NCI-H446 (cell line): ENCODE data around the gene BCAT1.
A peak's percentile ranks its signal among the peaks of the same experiment; 100 is the strongest.
"Not testable (repeated sequence)": the region's sequence is repeated elsewhere in the genome, so short reads cannot be mapped to it uniquely, and the experiment has no call there.

Experiments
- DNase-seq, 2 experiments: peaks; one replicate each; lab custom pipeline; 2025; lab: John Stamatoyannopoulos, UW

BCAT1 gene

DNA sequence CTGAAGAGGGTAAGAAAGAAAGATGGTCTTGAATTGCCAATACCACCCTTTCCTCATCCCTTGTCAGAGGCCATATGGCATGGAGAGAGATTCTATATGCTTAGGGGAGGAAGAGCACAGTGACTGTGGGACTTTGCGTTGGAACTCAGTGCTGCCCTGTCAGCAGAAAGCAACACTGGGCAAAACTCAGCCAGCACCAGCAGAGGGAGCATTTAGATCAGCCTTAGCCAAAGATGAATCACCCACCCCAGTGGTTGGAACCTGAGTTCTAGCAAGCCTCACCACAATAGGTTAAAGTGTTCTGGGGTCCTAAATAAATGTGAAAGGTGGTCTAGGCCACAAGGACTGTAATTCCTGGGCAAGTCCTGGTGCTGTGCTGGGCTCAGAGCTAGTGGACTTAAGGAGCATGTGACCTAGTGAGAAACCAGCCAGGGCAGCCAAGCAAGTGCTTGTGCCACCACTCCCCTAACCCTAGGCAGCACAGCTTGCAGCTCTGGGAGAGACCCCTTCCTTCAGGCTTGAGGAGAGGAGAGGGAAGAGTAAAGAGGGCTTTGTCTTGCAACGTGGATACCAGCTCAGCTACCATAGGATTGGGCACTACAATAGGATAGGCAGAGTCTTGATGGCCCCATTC is 11.4 kb upstream of the BCAT1 start:
- peak in 1 of 2 experiments; percentile 48 for DNase-seq

DNA sequence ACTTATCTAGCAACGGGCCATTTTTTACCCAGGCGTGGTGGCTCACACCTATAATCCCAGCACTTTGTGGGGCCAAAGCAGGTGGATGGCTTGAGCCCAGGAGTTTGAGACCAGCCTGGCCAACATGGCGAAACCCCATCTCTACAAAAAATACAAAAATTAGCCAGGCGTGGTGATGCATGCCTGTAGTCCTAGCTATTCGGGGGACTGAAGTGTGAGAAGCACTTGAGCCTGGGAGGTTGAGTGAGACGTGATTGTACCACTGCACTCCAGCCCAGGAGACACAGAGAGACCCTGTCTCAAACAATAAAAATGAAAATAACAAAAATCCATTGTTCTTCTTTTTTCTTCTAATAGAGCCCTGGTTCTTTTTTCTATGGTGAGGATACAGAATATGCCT is 7.5 kb upstream of the BCAT1 start:
- DNase-seq = not testable (repeated sequence)

DNA sequence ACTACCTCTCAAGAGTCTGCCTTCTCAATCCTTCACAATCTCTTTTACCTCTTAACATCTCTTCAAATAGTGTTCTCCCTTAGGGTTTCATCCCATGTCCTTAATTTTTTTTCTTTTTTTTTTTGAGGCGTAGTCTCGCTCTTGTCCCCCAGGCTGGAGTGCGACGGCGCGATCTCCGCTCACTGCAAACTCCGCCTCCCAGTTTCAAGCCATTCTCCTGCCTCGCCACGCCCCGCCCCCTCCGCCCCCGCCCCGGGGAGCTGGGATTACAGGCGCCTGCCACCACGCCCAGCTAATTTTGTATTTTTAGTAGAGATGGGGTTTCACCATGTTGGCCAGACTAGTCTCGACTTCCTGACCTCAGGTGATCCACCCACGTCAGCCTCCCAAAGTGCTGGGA is 7.0 kb upstream of the BCAT1 start:
- DNase-seq = no peak

DNA sequence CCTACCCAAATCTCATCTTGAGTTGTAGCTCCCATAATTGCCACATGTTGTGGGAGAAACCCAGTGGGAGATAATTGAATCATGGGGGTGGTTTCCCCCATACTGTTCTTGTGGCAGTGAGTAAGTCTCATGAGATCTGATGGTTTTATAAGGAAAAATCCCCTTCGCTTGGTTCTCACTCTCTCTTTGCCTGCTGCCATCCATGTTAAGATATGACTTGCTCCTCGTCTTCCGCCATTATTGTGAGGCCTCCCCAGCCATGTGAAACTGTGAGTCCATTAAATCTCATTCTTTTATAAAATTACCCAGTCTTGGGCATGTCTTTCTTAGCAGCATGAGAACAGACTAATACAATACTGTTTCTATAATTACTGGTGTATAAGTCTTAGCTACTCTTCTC is 6.5 kb upstream of the BCAT1 start:
- DNase-seq = no peak

DNA sequence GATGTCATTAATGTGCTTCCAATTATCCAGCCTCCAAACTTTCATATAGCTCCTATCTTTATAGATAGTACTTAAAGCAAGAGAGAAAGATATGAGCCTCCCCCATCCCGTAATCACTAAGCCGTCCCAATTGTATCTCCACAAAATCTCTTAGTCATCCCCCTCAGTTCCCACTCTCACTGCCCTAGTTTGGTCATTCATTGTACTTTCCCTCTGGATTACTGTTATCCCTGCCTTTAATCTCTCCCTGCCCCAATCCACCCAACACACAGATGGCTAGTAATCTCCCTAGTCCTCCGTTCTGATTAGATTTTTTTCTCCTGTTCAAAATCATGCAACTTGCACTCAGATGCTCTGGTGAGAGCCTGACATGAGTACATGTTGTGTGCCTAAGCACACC is 5.4 kb upstream of the BCAT1 start:
- no peak for DNase-seq

DNA sequence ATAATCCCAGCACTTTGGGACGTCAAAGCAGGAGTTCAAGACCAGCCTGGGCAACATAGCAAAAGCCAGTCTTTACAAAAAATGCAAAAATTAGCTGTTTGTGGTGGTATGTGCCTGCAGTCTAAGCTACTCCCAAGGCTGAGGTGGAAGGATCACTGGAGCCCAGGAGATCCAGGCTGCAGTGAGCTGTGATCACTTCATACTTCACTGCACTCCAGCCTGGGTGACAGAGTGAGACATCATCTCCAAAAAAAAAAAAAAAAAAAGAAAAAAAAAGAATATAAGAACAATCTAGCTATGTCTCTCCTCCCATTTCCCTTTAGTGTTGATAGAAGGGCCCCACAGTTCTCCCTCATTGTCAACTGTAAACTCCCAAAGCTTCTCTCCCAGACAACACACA is 3.5 kb upstream of the BCAT1 start:
- DNase-seq = no peak

DNA sequence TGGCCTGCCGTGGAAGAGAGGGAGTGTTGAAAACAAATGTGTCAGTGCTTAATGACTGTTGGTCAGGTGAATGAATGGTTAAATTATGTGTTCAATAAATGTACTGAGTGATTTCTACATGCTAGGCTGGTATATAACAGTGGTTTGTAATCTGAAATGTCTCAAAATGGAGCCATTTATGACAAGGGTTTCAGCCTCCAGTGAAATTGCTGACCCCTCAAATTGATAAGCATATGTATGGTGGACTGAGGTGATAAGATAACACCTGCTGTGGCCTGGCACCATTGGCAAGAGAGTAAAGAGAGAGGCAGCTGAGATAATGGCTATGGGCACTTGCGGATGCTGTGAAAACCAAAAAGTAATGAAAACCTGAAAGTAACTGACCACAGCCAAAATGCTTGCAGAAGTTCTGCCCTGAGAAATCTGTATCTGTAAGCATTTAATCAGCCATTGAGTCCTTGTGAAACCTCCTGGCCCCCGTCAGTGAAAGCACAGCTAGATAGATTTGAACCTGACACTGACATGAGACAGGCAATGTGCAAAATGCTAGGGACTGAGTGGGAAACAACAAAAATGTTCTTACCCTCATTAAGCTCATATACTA is 1.4 kb upstream of the BCAT1 start:
- DNase-seq = no peak

DNA sequence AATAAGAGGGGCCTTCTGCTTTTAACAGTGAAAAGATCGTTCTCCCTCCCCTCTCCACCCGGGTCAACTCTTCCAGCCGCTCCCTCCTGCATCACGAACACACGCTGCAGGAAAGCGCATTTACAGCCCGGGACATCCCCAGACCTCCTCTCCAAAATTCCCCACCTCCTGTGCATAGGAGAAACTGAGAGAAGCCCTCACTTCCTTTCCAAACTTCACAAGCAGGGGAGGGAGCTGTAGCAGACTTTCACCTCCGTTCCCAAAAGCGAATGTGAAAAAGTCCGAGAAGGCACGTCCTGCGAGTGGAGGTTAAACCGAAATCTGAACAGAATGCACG is 513 bp downstream of the BCAT1 start:
- DNase-seq = no peak

DNA sequence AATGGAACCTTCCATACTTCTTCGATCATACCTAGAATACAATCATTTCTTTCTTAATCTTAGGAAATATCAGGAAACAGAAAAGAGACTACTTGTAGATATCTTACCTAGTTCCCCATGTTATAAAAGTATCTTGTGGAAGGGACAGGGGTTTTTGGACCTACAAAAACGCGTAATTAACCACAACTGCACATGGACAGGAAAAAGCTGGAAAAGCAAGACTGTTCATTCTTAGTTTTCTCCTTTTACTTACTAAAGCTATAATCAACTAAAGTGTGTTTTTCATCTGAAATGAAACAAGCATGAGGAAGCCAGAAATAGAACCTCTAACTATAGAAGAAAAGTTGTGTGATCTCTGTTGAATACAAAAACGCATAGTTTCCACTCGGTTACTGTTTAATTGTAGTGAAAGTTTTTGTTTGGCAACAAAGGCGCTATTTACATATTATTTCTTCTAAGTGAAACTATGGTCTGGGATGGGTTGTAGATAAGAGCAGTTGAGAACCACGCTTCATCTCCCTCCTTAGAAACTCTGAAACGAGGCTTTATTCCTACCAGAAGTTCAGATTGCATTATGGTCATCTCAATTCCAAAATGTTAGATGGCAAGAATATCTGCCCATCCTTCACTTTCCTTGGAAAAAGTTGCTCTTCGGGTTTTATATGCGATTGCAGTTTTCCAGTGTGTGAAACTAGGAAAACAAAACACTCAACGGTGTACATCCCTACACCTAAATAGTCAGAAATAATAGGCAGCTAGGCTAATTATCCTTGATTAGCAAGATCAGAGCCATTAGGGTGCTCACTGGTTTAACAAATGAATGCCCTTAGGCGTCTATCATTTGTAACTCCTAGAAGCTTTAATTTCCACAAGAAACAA is 1.1 kb downstream of the BCAT1 start:
- no peak for DNase-seq

DNA sequence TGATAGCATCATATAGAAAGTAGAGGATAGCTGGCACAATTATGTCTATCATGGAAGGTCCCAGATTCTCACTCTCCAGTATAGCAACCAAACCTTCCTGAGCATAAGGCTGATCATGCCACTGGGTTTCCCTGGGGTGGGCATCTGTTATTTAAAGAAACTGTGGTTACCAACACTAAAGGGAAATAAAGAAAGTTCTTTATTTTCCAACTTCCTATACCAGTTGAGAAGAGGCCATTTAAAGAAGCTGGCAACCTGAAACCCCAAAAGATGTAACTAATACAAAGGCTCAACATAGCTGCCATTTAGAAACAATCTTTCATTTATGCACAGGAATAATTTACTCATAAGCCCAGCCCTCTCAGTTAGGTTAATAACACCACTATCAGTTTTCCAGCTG is 3.1 kb downstream of the BCAT1 start:
- no peak for DNase-seq

DNA sequence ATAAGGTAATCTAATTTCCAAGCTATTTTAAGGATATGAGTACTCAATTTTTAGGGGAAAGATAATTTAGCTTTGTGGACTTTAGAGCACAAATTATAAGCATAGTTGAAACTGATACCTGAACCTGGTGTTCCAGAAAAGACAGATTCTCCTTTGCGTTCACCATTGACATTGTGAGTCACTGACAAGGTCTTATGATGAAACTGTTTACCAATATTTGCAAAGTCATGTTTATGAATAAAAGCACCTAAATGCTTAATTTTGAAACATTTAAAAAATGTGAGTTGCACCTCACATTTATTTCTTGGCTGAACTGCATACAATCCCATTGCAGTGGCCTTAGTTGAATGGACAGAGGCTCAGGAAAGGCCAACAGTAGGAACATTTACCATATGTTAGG is 3.9 kb downstream of the BCAT1 start:
- DNase-seq = no peak

DNA sequence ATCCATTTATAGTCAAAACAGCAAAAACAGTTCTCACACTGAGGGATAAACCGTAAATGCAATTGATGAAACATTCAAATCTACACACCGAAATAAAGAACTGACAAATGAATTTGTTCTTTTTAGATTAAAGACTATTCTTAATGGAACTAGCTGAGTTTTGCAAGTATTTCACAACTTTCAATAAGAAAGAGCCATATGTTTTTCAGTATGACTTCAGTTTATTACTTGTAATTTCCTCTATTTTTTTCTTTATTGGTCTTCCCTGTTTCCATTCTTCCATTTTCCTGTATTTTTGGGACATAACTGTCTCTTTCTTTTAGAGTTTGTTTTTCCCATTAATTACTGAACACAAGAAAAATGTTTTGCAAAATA is 4.3 kb downstream of the BCAT1 start:
- DNase-seq = no peak

DNA sequence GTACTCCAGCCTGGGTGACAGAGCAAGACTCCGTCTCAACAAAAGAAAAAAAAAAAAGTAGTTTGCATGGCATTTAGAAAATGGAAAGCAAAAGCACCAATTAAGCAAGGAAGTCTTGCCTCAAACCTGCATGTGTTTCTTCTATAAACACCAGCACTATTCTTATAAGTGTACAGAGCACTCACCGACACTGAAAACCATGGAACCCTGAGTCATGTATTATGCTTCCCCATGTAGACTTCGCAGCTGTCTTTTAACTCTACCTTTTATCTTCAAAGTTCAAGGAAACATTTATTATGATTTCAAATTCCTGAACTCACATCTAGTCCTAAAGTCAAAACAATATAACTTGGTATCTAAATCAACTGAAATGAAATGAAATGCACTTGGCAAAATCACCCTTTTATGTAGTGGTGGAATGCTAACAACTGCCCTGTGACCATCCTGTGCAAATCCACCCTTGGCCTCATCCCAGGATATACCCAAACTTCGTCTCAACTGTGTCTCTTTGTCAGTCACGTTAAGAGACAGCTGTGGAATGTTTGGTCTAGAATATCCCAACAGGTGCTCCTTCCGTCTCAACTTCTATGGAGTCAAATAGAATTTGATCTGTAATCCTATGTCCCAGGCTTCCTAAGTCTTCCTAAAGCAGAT is 4.8 kb downstream of the BCAT1 start:
- DNase-seq = no peak

DNA sequence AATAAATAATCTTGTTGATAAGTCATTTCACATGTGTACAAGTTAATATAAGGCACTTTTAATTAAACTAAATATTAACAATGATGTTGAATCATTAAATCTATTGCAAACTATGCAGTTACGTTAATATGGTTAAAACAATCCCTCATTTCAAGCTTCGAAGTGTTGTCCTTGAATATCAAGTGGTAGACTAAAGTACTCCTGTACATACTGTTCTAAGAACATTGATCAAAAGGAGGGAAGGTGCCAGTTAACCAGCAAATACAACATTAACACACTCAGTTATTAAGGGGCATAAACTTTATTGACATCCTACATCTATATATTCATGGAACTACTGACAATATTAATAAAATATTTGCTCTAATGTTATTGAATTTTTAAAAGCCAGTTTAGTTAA is 8.7 kb downstream of the BCAT1 start:
- DNase-seq = no peak

DNA sequence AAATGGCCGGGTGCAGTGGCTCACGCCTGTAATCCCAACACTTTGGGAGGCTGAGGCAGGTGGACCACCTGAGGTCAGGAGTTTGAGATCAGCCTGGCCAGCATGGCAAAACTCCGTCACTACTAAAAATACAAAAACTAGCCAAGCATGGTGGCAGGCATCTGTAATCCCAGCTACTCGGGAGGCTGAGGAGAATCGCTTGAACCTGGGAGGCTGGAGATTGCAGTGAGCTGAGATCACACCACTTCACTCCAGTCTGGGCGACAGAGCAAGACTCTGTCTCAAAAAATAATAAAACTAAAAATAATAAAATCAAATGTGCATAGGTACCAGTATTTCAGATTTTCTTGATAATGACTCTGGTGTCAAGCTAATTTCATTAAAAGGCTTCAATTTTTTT is 9.3 kb downstream of the BCAT1 start:
- DNase-seq = not testable (repeated sequence)

DNA sequence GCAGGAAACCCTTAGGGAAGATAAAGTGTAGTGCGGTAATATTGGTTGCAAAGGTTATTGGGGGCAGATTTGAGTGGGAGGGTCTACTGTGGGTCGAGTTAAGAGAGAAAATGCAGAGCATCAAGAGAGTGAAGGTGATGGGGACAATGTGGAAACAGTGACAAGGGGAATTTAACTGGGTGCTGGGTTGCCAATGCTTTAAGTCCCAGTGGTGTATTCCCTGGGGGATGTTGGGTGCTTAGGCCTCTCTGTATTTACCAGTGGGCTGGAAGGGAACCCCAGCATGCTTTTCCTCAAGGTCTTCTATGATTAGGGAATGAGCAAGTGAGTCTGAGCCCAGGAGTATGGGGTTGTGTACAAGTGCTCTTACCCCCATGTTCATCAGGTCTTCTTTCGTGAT is 10.6 kb downstream of the BCAT1 start:
- DNase-seq = no peak

DNA sequence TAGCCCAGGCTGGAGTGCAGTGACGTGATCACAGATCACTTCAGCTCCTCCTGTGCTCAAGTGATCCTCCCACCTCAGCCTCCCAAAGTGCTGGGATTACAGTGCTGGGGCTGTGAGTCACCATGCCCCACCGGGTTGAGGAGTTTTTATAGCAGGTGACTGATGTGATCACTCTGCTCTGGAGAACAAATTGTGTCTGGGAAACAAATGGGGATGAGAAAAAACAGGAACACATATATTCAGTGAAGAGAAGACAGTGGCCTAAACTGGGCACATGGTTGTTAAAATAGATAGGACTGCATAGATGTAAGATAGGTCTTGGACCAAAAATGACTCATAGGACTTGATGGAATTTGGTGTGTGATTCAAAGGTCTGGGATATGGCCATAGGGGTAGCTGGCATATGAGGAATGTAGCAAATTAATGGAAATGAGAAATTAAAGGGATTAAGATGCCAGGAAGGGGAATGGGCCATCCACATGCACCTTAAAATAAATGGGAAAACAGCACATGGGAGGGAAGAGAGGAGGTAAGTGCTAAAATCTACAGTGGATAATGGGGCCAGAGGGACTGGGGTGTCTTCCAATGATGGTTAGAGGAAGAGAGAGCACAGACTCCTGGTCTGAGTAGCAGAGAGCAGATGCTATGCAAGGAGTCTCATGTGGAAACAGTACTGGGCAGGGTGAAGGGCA is 11.2 kb downstream of the BCAT1 start:
- no peak for DNase-seq

DNA sequence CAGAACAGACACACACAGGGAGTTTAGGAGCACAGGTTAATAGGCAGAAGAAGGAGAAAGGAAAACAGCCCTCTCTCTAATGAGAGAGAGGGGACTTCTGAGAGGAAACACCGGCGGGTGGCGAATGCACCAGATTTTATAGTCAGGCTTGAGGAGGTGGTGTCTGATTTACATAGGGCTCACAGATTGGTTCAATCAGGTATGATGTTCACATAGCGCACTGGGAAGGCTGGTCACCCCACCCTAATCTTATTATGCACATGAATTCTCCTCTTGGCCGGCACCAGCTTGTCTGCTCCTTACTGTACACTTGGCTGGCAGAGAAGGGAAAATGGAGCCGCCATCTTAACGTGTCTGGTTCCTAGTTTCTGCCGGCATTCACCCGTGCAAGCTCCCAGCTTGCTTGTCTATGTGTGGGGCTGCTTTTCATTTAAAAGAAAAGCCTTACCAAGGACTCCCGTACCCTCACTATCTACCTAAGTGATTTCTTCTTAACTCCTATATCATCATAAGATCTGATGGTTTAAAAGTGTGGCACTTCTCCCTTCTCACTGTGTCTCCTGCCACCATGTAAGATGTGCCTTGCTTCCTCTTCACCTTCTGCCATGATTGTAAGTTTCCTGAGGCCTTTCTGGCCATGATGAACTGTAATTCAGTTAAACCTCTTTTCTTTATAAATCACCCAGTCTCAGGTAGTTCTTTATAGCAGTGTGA is 15.1 kb downstream of the BCAT1 start:
- DNase-seq = no peak

DNA sequence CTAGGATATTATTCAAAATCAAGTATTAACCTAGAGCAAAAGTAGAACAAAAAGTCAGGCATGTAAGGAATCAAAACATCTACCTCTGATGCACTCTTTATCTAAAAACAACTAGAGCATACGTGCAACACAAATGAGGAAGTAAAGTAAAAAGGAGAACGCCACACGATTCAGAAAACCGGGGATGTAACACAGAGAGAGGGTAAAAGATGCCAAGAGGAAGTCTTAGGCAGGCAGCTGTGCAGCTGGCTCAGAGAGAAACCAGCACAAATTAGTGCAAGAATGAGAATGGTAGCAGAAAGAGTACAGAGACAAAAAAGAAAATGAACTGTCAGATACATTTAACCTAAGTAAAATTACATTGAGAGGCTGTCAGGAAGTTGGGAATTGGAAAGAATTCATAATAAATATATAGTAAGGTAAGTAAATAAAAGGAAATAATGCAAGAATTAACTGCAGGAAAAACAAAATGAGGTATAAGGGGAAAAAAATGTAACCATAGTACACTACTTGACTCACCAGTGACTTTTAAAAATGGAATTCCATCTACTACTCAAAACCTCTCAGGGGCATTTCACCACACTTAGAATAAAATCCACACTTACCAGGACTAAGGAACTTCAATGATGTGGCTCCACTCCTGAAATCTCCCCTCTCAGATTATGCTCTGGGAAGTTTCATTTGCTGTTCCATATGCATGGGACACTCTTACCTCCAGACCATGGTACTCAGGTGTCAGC is 17.1 kb downstream of the BCAT1 start:
- DNase-seq = no peak

DNA sequence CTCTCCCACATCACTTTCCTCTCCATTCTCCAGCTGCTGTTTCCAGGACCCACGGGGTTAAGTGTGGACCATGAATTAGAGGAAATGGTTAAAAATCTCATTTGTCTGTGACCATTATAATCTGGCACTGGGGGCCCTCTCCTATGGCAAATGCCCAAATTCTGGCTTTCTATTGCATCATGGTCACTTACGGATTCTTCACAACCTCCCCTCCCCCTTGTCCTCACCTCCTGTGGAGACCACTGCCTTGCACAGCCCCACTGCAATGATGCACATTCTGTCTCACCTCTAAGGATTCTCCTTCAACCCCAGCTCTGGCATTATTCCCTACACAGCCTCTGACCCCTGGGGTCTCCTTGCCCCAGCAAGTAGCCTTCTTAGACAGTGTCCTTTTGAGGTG is 18.9 kb downstream of the BCAT1 start:
- DNase-seq = no peak
